Activated CD8-positive, alpha-beta T cell treated with anti-CD3 and anti-CD28 coated beads for 36 hours (primary cell): ENCODE measurements around the gene MANSC1. TPM values are rescaled to one million over a fixed set of nuclear protein-coding genes. Genes with fewer than 3 reads are reported as not detected.
A peak's percentile ranks its signal among the peaks of the same experiment; 100 is the strongest.

Experiments
- ATAC-seq: fragments of 200-7000 bp; cut with Tn5 transposase; one replicate; pipeline ENCODE4 v1.10.0; 2021; ENCODE audit warnings: mild to moderate bottlenecking, moderate library complexity
- CTCF ChIA-PET: fragments of 350-600 bp; sonication (Branson Sonifier 250); formaldehyde crosslinking; loops from one replicate; lab custom pipeline; 2021; ENCODE audit warnings: antibody characterized with exemption; lab: Charles Lee
- POLR2A ChIA-PET: fragments of 350-600 bp; sonication (Branson Sonifier 250); formaldehyde crosslinking; loops from one replicate; lab custom pipeline; 2021; ENCODE audit warnings: antibody characterized with exemption; lab: Charles Lee
- DNase-seq: peaks from one replicate; pipeline ENCODE4 v3.0.0-alpha.2; 2020
- H3K27ac Mint-ChIP-seq: one replicate; pipeline ENCODE4 v1.8.0; 2021; ENCODE audit warnings: mild to moderate bottlenecking, mixed read lengths
- H3K27me3 Mint-ChIP-seq: one replicate; pipeline ENCODE4 v1.8.0; 2021; ENCODE audit warnings: mixed read lengths
- H3K36me3 Mint-ChIP-seq: one replicate; pipeline ENCODE4 v1.8.0; 2021; ENCODE audit warnings: low read depth, mixed read lengths
- H3K4me1 Mint-ChIP-seq: one replicate; pipeline ENCODE4 v1.8.0; 2021; ENCODE audit warnings: low read depth, mixed read lengths
- H3K4me3 Mint-ChIP-seq: one replicate; pipeline ENCODE4 v1.8.0; 2021; ENCODE audit warnings: mild to moderate bottlenecking, moderate library complexity, mixed read lengths
- H3K9me3 Mint-ChIP-seq: one replicate; pipeline ENCODE4 v1.8.0; 2021; ENCODE audit warnings: mixed read lengths
- CTCF ChIP-seq: fragments of 200-600 bp; IDR thresholded peaks from one replicate; pipeline ENCODE4 v1.8.0; 2022; ENCODE audit warnings: antibody characterized with exemption, mild to moderate bottlenecking
- intact Hi-C: fragments of 100-400 bp; cut with micrococcal nuclease; formaldehyde crosslinking; loops from one replicate; pipeline ENCODE4 v1.10.0; 2022
- total RNA-seq, 2 experiments: library from RNA; stranded (reverse); gene quantifications; one replicate each; pipeline ENCODE4 v1.2.3, GENCODE V29; 2021

The MANSC1 gene
- total RNA-seq, 2 experiments from 2014 or later, result 0.09 to 0.20 TPM

GRCh38 chr12:12365931-12366431, 15.9 kb upstream of the MANSC1 start:
- DNase-seq, result no peak
- CTCF ChIA-PET, result interaction anchor here (1.0 to 5.8 kb wide), 6 partner anchors 9 to 300 kb away, joined by 3 to 34 read pairs (median 4); partner anchors contain the start of genes BORCS5 and DUSP16

GRCh38 chr12:12365446-12365802, 15.4 kb upstream of the MANSC1 start:
- intact Hi-C loops, result no loop called here
- Mint-ChIP-seq H3K4me1 (peaks cover 42% of the 10 kb centered on the region), H3K27me3 (no peaks in the 10 kb centered on the region), H3K9me3 (no peaks in the 10 kb centered on the region), H3K4me3 (no peak overlapping the region), H3K36me3 (peaks cover 50% of the 10 kb centered on the region), H3K27ac (peak overlapping the region; percentile 54)
- no peak for TF ChIP-seq CTCF
- DNase-seq (no peak), ATAC-seq (peak; percentile 42)
- CTCF ChIA-PET, result interaction anchor here (0.6 to 5.8 kb wide), 5 partner anchors 8 to 71 kb away, joined by 3 to 34 read pairs (median 4); partner anchors contain the start of gene BORCS5
- POLR2A ChIA-PET, result interaction anchor here (1.0 to 3.8 kb wide), 2 partner anchors 7 to 276 kb away, joined by 3 to 18 read pairs; partner anchors contain the start of gene BORCS5

More at GRCh38 chr12:12365931-12366431, 15.9 kb upstream of the MANSC1 start:
- peaks cover 42% of the 10 kb centered on the region for H3K4me1 Mint-ChIP-seq
- intact Hi-C loops, result no loop called here
- H3K27me3 Mint-ChIP-seq, result no peaks in the 10 kb centered on the region
- ATAC-seq, result peak; percentile 53
- no peak for TF ChIP-seq CTCF
- POLR2A ChIA-PET, result interaction anchor here (1.0 to 3.8 kb wide), 2 partner anchors 8 to 275 kb away, joined by 3 to 18 read pairs; partner anchors contain the start of gene BORCS5
- H3K4me3 Mint-ChIP-seq, result no peak overlapping the region
- H3K27ac Mint-ChIP-seq, result peak overlapping the region; percentile 54
- no peaks in the 10 kb centered on the region for H3K9me3 Mint-ChIP-seq
- H3K36me3 Mint-ChIP-seq, result peaks cover 50% of the 10 kb centered on the region

DNA sequence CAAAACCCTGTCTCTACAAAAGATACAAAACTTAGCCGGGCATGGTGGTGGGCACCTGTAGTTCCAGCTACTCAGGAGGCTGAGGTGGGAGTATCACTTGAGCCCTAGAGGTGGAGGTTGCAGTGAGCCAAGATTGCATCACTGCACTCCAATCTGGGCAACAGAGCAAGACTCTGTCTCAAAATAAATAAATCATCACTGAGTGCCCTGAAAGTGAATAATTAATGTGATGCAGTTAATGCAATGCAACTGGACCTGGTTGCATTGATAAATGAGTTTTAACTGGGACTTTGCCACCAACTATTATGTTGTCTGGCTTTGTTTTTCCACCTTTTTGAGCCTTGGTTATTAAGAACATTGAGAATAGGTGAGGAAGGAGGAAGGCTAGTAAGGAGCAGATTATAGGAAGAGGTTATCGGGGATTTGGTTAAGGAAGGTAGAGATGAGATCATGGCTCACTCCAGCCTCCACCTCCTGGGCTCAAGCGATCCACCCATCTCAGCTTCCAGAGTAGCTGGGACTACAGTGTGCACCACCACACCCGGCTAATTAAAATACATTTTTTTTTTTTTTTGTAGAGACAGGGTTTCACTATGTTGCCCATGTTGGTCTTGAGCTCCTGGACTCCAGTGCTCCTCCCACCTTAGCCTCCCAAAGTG, 14.9 kb upstream of the MANSC1 start:
- Mint-ChIP-seq H3K27me3 (no peaks in the 10 kb centered on the region), H3K36me3 (peaks cover 50% of the 10 kb centered on the region), H3K4me3 (no peak overlapping the region), H3K27ac (peak overlapping the region; percentile 18), H3K9me3 (no peaks in the 10 kb centered on the region), H3K4me1 (peaks cover 42% of the 10 kb centered on the region)
- ChIA-PET POLR2A (interaction anchor here (1.2 to 3.8 kb wide), 2 partner anchors 7 to 227 kb away, joined by 3 to 18 read pairs; partner anchors contain the start of gene BORCS5), CTCF (interaction anchor here (0.6 to 5.8 kb wide), 5 partner anchors 8 to 72 kb away, joined by 3 to 34 read pairs (median 4); partner anchors contain the start of gene BORCS5)
- no peak for TF ChIP-seq CTCF
- intact Hi-C loops, result no loop called here
- ATAC-seq, result no peak
- no peak for DNase-seq

- intact Hi-C loops, result no loop called here
- Mint-ChIP-seq H3K9me3 (no peaks in the 10 kb centered on the region), H3K4me1 (peaks cover 31% of the 10 kb centered on the region), H3K27me3 (no peaks in the 10 kb centered on the region), H3K27ac (peak overlapping the region; percentile 95), H3K4me3 (peak overlapping the region; percentile 91), H3K36me3 (peaks cover 14% of the 10 kb centered on the region)
- CTCF ChIA-PET, result interaction anchor here (1.1 to 3.2 kb wide), 12 partner anchors 8 to 378 kb away, joined by 3 to 19 read pairs (median 5); partner anchors contain the start of gene MANSC1
- DNase-seq (no peak), ATAC-seq (no peak)
- POLR2A ChIA-PET, result interaction anchor here (0.7 to 3.7 kb wide), 13 partner anchors 8 to 367 kb away, joined by 3 to 34 read pairs (median 5); partner anchors contain the start of gene CDKN1B
- no peak for TF ChIP-seq CTCF
Measured at GRCh38 chr12:12358528-12358927, 8.5 kb upstream of the MANSC1 start.
